NCI-H2227 treated with DMSO at 0.1 percent for 48 hours (cell line): ENCODE measurements around the gene DIS3L2.

Source experiments
- DNase-seq: peaks from one replicate; lab custom pipeline; 2025; lab: John Stamatoyannopoulos, UW

DIS3L2 gene

GRCh38 chr2:232268636-232269165, 307.2 kb downstream of the DIS3L2 start:
- DNase-seq: no peak

GRCh38 chr2:232269867-232270266, 308.4 kb downstream of the DIS3L2 start:
- DNase-seq: no peak

- no peak for DNase-seq
Observed at GRCh38 chr2:232273903-232274643, 312.6 kb downstream of the DIS3L2 start.

GRCh38 chr2:232275670-232276069, 314.2 kb downstream of the DIS3L2 start:
- no peak for DNase-seq

GRCh38 chr2:232276084-232276732, 314.7 kb downstream of the DIS3L2 start:
- no peak for DNase-seq

GRCh38 chr2:232276733-232277313, 315.3 kb downstream of the DIS3L2 start:
- no peak for DNase-seq

- no peak for DNase-seq
Observed at GRCh38 chr2:232278534-232278933, 317.0 kb downstream of the DIS3L2 start.

GRCh38 chr2:232280341-232280740, 318.8 kb downstream of the DIS3L2 start:
- no peak for DNase-seq

GRCh38 chr2:232281858-232282507, 320.5 kb downstream of the DIS3L2 start:
- DNase-seq: no peak

- DNase-seq: no peak
Observed at GRCh38 chr2:232282508-232283055, 321.1 kb downstream of the DIS3L2 start.

- no peak for DNase-seq
Observed at GRCh38 chr2:232286001-232286868, 324.7 kb downstream of the DIS3L2 start.

- DNase-seq: no peak
Observed at GRCh38 chr2:232287316-232287715, 325.8 kb downstream of the DIS3L2 start.

GRCh38 chr2:232288489-232289030, 327.0 kb downstream of the DIS3L2 start:
- no peak for DNase-seq

- DNase-seq: no peak
Observed at GRCh38 chr2:232290668-232291067, 329.2 kb downstream of the DIS3L2 start.

- no peak for DNase-seq
Observed at GRCh38 chr2:232291343-232291742, 329.8 kb downstream of the DIS3L2 start.

- no peak for DNase-seq
Observed at GRCh38 chr2:232292395-232293154, 331.1 kb downstream of the DIS3L2 start.

GRCh38 chr2:232293191-232293590, 331.7 kb downstream of the DIS3L2 start:
- no peak for DNase-seq

- no peak for DNase-seq
Observed at GRCh38 chr2:232295971-232296370, 334.5 kb downstream of the DIS3L2 start.

- DNase-seq: no peak
Observed at GRCh38 chr2:232296776-232297525, 335.4 kb downstream of the DIS3L2 start.
